Parathyroid adenoma (tissue), 2 donors: Measurements from ENCODE around the gene LYAR.

Source experiments
- H2AFZ ChIP-seq: fragments of 300-600 bp; sonication (generic); one replicate; pipeline ENCODE4 v1.7.0; 2017; ENCODE audit warnings: antibody characterized with exemption, mild to moderate bottlenecking
- H3K27ac ChIP-seq: fragments of 300-600 bp; sonication (generic); one replicate; pipeline ENCODE4 v1.7.0; 2017
- H3K27me3 ChIP-seq: fragments of 300-600 bp; sonication (generic); one replicate; pipeline ENCODE4 v1.7.0; 2017; ENCODE audit warnings: low read length; ENCODE audit not compliant: control insufficient read depth, insufficient read depth
- H3K36me3 ChIP-seq: fragments of 300-600 bp; sonication (generic); one replicate; pipeline ENCODE4 v1.7.0; 2017; ENCODE audit warnings: low read length; ENCODE audit not compliant: control insufficient read depth, insufficient read depth
- H3K4me1 ChIP-seq: fragments of 300-600 bp; sonication (generic); one replicate; pipeline ENCODE4 v1.7.0; 2017; ENCODE audit warnings: control low read depth
- H3K4me2 ChIP-seq: fragments of 300-600 bp; sonication (generic); one replicate; pipeline ENCODE4 v1.7.0; 2017; ENCODE audit warnings: low read length
- H3K4me3 ChIP-seq: fragments of 300-600 bp; sonication (generic); one replicate; pipeline ENCODE4 v1.7.0; 2017; ENCODE audit warnings: low read depth, low read length
- H3K79me2 ChIP-seq: fragments of 300-600 bp; sonication (generic); one replicate; pipeline ENCODE4 v1.7.0; 2017; ENCODE audit warnings: control low read depth
- H3K9ac ChIP-seq: fragments of 300-600 bp; sonication (generic); one replicate; pipeline ENCODE4 v1.7.0; 2017; ENCODE audit warnings: mild to moderate bottlenecking
- H3K9me3 ChIP-seq: fragments of 300-600 bp; sonication (generic); one replicate; pipeline ENCODE4 v1.7.0; 2017; ENCODE audit warnings: low read length; ENCODE audit not compliant: control insufficient read depth
- CTCF ChIP-seq: fragments of 300-600 bp; sonication (generic); IDR thresholded peaks from one replicate; pipeline ENCODE4 v1.7.0; 2017; ENCODE audit warnings: antibody characterized with exemption, mild to moderate bottlenecking
- donor health status: primary hyperparathyroidism.

LYAR gene

DNA sequence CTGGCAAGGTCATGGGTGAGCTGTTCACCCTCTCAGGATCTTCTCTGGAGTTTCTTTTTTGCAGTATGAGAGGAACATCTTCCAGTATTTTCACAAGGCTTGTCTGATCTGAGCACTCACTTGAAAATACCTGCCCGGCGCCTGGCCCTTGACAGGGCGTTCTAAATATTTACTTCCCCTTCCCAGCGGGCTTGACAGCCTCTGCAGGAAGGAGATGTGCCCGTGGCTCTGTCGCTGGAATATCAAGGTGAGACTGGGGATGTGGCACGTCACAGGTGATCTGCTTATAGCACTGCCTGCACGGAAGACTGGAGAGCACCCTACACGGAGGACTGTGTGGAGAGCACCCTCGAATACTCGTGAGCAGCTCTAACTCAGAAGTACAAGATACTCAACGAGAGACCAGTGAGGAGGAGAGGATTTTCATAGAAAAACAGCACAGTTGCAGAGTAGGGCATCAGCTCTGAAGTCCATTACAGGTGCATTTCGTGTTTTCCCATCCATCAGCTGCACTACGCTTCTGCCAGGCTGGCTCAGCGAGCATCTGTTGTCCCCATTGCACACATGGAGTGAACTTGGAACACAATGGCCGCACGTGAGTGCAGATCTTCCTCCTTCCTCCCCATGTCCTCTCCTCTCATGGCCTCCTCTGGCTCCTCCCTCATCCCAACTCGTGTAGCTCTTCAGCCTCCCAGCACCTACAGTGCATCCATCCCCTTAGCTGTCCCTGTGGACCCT is 32.2 kb upstream of the LYAR start:
- H3K36me3 ChIP-seq = no peaks in the 10 kb centered on the region
- H3K79me2 ChIP-seq = no peaks in the 10 kb centered on the region
- H3K27ac ChIP-seq = no peak overlapping the region
- H3K9me3 ChIP-seq = no peaks in the 10 kb centered on the region
- H3K9ac ChIP-seq = no peak overlapping the region
- no peak for TF ChIP-seq CTCF
- H3K4me1 ChIP-seq = no peaks in the 10 kb centered on the region
- no peak overlapping the region for H2AFZ ChIP-seq
- H3K4me3 ChIP-seq = no peak overlapping the region
- H3K4me2 ChIP-seq = no peak overlapping the region
- H3K27me3 ChIP-seq = no peaks in the 10 kb centered on the region

GRCh38 chr4:4320951-4321714 is 31.2 kb upstream of the LYAR start:
- H2AFZ ChIP-seq = no peak overlapping the region
- no peak overlapping the region for H3K4me3 ChIP-seq
- H3K79me2 ChIP-seq = no peaks in the 10 kb centered on the region
- no peak overlapping the region for H3K27ac ChIP-seq
- no peaks in the 10 kb centered on the region for H3K4me1 ChIP-seq
- H3K9ac ChIP-seq = no peak overlapping the region
- H3K9me3 ChIP-seq = no peaks in the 10 kb centered on the region
- H3K4me2 ChIP-seq = no peak overlapping the region
- H3K27me3 ChIP-seq = no peaks in the 10 kb centered on the region
- TF ChIP-seq CTCF = no peak
- no peaks in the 10 kb centered on the region for H3K36me3 ChIP-seq

- Histone ChIP-seq H3K27me3 (no peaks in the 10 kb centered on the region), H3K36me3 (no peaks in the 10 kb centered on the region), H2AFZ (no peak overlapping the region), H3K4me1 (no peaks in the 10 kb centered on the region), H3K4me3 (no peak overlapping the region), H3K9me3 (no peaks in the 10 kb centered on the region), H3K79me2 (no peaks in the 10 kb centered on the region), H3K27ac (no peak overlapping the region), H3K9ac (no peak overlapping the region), H3K4me2 (no peak overlapping the region)
- no peak for TF ChIP-seq CTCF
Measured at GRCh38 chr4:4320528-4320927, 30.6 kb upstream of the LYAR start.

DNA sequence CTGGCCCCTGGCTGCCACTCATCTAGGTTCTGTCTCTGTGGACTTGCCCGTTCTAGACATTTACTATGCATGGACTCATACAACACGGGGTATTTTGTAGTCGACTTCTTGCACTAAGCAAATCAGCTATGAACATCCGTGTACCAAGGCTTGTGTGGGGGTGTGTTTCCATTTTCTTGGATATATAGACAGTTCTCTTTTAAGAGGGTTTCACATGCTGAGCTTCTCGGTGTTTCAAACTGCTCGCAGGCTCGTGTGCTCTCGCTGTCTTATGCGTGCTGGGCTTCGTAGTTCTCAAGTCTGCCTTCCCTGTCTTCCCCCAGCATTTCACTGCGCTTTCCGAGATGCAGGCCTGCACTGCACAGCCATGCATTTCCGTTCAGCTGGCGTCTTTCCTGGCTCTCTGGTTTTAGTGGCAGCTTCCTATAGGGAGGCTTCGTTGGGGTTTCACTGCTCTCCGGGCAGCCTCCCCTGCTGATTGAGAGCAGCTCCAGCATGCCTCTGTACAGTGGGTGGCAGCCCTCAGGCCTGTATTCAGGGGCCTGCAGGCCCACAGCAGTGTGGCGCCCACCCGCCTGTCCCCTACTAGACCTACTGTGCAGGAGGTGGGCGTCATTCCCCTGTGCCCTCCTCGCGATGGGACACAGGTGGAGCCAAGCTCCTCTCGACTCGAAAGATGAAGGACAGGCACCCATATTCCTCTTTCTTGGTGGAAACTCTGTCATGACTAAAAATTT is 27.7 kb upstream of the LYAR start:
- Histone ChIP-seq H3K79me2 (no peaks in the 10 kb centered on the region), H3K9ac (no peak overlapping the region), H3K27me3 (no peaks in the 10 kb centered on the region), H3K36me3 (no peaks in the 10 kb centered on the region), H3K9me3 (no peaks in the 10 kb centered on the region), H3K27ac (no peak overlapping the region), H3K4me2 (no peak overlapping the region), H3K4me3 (no peak overlapping the region), H3K4me1 (no peaks in the 10 kb centered on the region), H2AFZ (no peak overlapping the region)
- no peak for TF ChIP-seq CTCF
